ACC112 (cell line): ENCODE data around the gene PARS2.

ENCODE experiments used
- H2AFZ ChIP-seq: fragments of 200-600 bp; sonication (generic); one replicate; pipeline ENCODE4 v1.6.0; 2017; ENCODE audit warnings: antibody characterized with exemption, low read length; ENCODE audit not compliant: unreplicated experiment
- H3K27ac ChIP-seq: fragments of 200-600 bp; sonication (generic); 2 replicates; pipeline ENCODE4 v1.5.1; 2014; ENCODE audit warnings: low read depth, mild to moderate bottlenecking, antibody characterized with exemption, low read length, moderate library complexity
- H3K27me3 ChIP-seq: fragments of 200-600 bp; sonication (generic); 2 replicates; pipeline ENCODE4 v1.6.1; 2014; ENCODE audit warnings: mild to moderate bottlenecking, antibody characterized with exemption, low read length, moderate library complexity, mixed read lengths; ENCODE audit not compliant: insufficient read depth
- H3K36me3 ChIP-seq: fragments of 200-600 bp; sonication (generic); 2 replicates; pipeline ENCODE4 v1.6.1; 2016; ENCODE audit warnings: mild to moderate bottlenecking, antibody characterized with exemption, low read length, moderate library complexity, mixed read lengths; ENCODE audit not compliant: insufficient read depth
- H3K4me1 ChIP-seq: fragments of 200-600 bp; sonication (generic); one replicate; pipeline ENCODE4 v1.6.1; 2016; ENCODE audit warnings: low read length, mixed read lengths; ENCODE audit not compliant: insufficient read depth, unreplicated experiment, control insufficient read depth
- H3K4me3 ChIP-seq: fragments of 200-600 bp; sonication (generic); 2 replicates; pipeline ENCODE4 v1.5.1; 2014; ENCODE audit warnings: mild to moderate bottlenecking, low read depth, low read length
- H3K79me2 ChIP-seq: fragments of 200-600 bp; sonication (generic); one replicate; pipeline ENCODE4 v1.6.0; 2016; ENCODE audit warnings: low read length; ENCODE audit not compliant: control insufficient read depth, unreplicated experiment, insufficient read depth

Gene PARS2

DNA sequence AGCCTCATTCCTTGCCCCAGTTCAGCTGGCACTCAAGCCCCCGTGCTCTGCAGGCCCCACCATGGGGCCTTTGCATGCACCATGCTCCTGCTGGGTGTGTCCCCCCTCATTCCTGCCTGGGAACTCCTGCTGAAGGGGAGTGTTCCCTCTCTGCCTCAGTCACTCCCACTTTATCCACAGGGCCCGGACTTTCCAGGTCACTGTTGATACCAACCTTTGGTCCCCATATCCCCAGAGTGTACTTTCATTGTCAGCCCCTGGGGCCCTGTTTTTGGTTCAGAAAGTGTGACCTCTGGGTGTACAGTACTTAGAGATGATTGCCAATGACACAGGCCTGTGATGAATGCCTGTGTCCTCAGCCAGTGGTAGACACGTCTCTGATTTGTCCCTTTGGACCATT lies 33.9 kb upstream of the PARS2 start:
- no peak overlapping the region for H3K4me3 ChIP-seq
- H3K27ac ChIP-seq: no peak overlapping the region
- no peaks in the 10 kb centered on the region for H3K79me2 ChIP-seq
- H3K4me1 ChIP-seq: peaks cover 26% of the 10 kb centered on the region
- no peaks in the 10 kb centered on the region for H3K36me3 ChIP-seq
- H2AFZ ChIP-seq: no peak overlapping the region
- H3K27me3 ChIP-seq: peaks cover 22% of the 10 kb centered on the region

DNA sequence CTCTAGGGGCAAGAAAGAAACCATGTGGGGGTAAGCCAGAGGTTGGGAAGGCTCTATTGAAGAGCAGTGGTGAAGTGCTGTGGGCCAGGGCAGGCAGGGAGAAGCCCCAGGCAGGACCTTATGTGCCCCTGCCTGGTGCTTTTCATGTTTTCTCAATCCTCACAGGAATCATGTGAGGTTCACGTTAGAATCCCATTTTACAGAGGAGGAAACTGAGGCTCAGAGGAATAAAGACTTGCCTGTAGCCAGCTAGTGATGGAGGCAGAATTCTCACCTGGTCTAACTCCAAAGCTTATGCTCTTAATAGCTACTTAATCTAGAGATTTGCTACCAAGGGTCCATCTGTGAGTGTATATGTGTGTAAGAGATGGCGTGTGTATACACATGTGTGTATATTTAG lies 32.6 kb upstream of the PARS2 start:
- H3K4me1 ChIP-seq: peaks cover 26% of the 10 kb centered on the region
- H3K36me3 ChIP-seq: no peaks in the 10 kb centered on the region
- H3K4me3 ChIP-seq: no peak overlapping the region
- no peak overlapping the region for H2AFZ ChIP-seq
- no peak overlapping the region for H3K27ac ChIP-seq
- no peaks in the 10 kb centered on the region for H3K79me2 ChIP-seq
- peaks cover 21% of the 10 kb centered on the region for H3K27me3 ChIP-seq

DNA sequence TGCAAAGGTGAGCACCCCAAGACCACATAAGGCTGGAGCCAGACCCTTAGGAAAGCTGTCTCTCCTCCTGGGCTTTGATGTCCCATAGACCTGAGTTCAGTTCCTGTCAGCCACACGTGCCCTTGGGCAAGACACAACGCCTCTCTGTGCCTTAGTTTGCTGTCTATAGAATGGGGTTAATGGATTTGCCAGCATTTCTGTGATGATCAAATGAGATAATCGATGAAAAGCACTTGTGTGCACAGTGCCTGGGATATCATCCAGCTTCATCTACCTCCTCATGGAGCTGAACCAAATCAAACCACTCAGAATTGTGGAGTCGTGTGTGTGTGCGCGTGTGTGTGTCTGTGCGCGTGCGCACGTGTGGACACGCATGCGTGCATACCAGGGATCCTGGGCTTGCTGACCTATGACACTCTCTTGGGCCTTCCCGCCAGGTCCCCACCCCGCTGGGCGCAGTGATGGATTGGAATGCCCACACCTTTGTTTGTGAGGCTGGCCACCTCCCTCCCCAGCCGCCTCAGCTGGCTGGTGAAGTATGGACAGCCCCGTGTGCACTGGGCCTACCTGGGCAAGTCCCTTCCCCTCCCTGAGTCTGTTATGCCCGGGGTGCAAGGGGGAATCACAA lies 31.6 kb upstream of the PARS2 start:
- no peaks in the 10 kb centered on the region for H3K36me3 ChIP-seq
- H3K27ac ChIP-seq: no peak overlapping the region
- peaks cover 26% of the 10 kb centered on the region for H3K4me1 ChIP-seq
- no peak overlapping the region for H3K4me3 ChIP-seq
- peaks cover 12% of the 10 kb centered on the region for H3K27me3 ChIP-seq
- H2AFZ ChIP-seq: no peak overlapping the region
- H3K79me2 ChIP-seq: no peaks in the 10 kb centered on the region

DNA sequence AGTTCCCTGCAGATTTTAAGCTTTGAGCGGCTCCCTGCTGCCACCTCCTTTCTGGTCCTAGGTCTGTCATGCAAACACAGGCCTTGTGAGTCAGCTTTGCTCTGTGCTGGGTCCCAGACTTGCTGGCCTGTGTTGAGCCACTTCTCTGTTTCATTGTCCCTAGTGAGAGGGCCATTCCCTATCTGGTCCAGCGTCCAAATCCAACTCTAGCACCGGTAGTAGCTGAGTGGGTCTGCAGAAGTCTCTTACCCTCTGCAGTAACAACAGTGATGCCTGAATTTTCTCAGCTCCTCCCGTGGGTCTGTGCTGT lies 31.0 kb upstream of the PARS2 start:
- H2AFZ ChIP-seq: no peak overlapping the region
- no peak overlapping the region; the same call in 1 of the 2 replicates for H3K27ac ChIP-seq
- peaks cover 6% of the 10 kb centered on the region; the same call in 1 of the 2 replicates for H3K27me3 ChIP-seq
- peaks cover 26% of the 10 kb centered on the region for H3K4me1 ChIP-seq
- H3K4me3 ChIP-seq: no peak overlapping the region
- no peaks in the 10 kb centered on the region for H3K36me3 ChIP-seq
- no peaks in the 10 kb centered on the region for H3K79me2 ChIP-seq

DNA sequence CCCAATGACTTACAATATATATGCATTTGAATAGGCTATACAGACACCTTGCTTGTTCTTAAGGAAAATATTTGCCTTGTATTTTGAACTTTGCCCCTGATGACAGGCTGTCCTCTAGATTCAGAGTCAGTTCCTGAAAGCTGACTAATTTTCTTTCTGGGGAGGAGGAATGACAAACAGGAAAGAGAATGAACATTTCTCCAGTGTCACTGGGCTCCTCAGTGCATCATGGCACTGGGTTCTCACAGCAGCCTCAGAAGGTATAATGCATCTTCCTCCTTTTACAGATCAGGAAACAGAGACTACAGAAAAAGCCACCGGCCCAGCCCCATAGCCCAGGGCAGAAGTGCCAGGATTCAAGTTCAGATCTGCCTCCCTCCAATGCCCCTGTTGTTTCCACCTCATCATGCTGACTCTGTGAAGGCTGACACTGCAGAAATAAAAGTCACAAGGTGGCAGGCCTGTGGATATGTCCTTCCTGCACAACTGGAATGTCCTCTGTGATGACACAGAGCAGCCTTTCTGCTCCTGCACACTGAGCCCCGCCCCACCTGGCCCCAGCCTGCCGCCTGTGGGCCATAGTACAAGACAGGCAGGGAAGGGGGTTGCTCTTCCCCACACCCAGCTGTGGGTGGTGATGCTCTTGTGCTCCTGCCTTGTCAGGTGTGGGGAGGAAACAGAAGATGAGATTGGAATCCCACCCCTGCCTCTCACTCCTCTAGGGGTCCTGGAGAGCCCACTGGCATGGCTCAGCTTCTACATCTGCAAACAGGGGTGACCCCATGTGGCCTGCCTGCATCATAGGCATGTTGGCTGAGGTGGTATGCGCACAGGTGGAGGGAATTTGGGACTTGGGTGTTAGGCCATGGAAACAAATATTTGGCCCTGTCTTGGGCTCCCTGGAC lies 30.4 kb upstream of the PARS2 start:
- Histone ChIP-seq H3K79me2 (no peaks in the 10 kb centered on the region), H3K4me3 (no peak overlapping the region), H2AFZ (peak overlapping the region; percentile 31), H3K27ac (peak overlapping the region; percentile 65), H3K4me1 (peaks cover 26% of the 10 kb centered on the region), H3K36me3 (no peaks in the 10 kb centered on the region), H3K27me3 (peaks cover 6% of the 10 kb centered on the region; the same call in 1 of the 2 replicates)

DNA sequence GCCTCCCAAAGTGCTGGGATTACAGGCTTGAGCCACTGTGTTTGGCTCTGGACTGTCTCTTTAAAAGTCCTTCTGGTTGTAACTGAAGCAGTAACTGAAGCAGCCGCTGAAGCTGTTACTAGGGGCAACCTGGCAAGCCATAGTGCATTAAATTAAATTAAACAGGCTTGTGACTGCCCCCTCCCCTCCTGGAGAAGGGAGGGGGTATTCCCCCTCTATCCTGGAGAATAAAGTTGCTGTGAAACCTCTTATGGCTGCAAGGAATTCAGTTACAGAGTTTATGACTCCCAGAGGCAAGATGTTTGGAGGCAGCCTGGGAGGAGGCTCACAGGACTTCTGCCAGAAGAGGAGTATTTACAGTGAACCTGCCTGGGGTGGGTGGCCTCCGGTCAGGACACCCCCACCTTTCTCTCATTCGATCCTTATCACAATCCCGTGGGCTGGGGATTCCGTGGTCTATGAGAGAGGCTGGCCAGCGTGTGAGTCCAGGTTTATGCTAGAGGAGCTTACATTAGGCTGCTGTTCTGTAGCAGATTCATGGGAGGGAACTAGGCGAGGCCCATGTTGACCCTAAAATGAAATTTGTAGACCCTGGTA lies 28.5 kb upstream of the PARS2 start:
- peaks cover 17% of the 10 kb centered on the region; the same call in 1 of the 2 replicates for H3K27me3 ChIP-seq
- peaks cover 18% of the 10 kb centered on the region for H3K4me1 ChIP-seq
- no peaks in the 10 kb centered on the region for H3K79me2 ChIP-seq
- H3K4me3 ChIP-seq: no peak overlapping the region
- H3K27ac ChIP-seq: no peak overlapping the region
- H2AFZ ChIP-seq: no peak overlapping the region
- H3K36me3 ChIP-seq: no peaks in the 10 kb centered on the region

DNA sequence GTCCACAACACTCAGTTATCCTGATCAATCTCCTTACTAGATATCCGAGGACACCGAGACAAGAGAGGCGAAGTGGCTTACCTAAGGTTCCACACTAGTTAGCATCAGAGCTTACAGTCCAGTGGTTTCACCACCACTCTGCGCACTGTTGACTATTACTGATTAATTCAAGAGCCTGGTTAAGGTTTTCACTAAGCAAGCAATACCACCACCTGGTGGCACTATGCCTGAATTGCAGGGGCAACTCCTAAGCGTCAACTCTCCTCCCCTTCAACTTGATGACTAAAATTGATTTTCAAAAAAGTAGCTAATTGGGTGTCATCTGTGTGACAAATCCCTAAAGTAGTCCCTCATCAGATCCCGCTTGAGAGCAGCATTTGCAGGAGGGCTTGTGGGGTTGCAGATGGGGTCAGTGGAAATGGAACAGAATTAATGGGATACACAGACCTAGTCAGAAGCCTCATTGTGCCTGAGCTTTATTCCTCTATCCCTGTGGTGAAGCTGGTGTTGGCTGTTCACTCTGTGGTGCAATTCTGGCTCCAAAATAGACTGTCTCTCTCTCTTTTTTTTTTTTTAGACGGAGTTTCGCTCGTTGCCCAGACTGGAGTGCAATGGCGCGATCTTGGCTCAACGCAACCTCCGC lies 27.7 kb upstream of the PARS2 start:
- H3K27me3 ChIP-seq: peaks cover 20% of the 10 kb centered on the region; the same call in 1 of the 2 replicates

DNA sequence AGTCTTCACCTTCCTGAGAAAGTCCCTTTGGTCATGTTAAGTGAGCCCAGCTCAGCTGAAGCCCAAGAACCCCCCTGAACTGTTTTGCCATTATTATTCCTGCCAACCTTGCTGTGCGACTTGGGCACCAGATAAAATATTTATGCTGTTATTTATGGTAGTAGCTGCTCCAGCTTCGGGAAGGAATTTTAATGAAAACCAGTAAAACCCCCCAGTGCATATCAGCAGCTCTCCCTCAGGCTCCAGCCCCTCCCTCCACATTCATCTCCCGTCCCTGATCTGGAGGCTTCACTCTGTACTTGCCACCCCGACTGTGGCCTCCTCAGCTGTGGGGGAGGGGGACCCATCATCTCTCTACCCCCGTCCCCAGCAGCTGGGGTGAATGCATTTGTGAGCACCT lies 24.1 kb upstream of the PARS2 start:
- H3K36me3 ChIP-seq: no peaks in the 10 kb centered on the region
- H3K27me3 ChIP-seq: peaks cover 31% of the 10 kb centered on the region; the same call in 1 of the 2 replicates
- no peaks in the 10 kb centered on the region for H3K79me2 ChIP-seq
- H3K4me1 ChIP-seq: no peaks in the 10 kb centered on the region
- no peak overlapping the region for H3K27ac ChIP-seq
- no peak overlapping the region for H3K4me3 ChIP-seq
- no peak overlapping the region for H2AFZ ChIP-seq

More for the DNA sequence above, 27.7 kb upstream of the PARS2 start:
- Histone ChIP-seq H3K4me3 (no peak overlapping the region), H3K79me2 (no peaks in the 10 kb centered on the region), H3K4me1 (peaks cover 18% of the 10 kb centered on the region), H2AFZ (no peak overlapping the region), H3K36me3 (no peaks in the 10 kb centered on the region), H3K27ac (no peak overlapping the region)

DNA sequence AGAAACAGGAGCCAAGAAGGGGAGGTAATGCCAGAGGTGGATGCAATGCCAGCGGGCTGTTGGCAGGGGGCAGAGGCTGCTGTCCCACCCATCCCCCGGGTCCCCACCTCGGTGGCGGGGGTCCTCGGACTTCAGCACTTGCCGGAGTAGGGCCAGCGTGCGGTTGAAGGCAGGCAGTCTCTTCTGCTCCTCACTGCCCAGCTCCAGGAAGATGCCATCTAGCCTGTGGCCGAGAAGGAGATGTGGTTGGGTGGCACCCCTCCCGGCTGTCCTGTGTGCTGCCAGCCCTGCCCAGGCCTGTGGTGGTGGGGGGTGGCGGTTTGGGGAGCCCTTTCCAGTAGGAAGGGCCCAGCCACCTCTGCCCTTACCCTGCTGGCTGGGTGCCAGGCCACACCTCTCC lies 23.3 kb upstream of the PARS2 start:
- Histone ChIP-seq H3K27me3 (peaks cover 39% of the 10 kb centered on the region), H3K4me1 (no peaks in the 10 kb centered on the region), H3K4me3 (no peak overlapping the region), H3K27ac (no peak overlapping the region), H3K36me3 (no peaks in the 10 kb centered on the region), H2AFZ (no peak overlapping the region), H3K79me2 (no peaks in the 10 kb centered on the region)

DNA sequence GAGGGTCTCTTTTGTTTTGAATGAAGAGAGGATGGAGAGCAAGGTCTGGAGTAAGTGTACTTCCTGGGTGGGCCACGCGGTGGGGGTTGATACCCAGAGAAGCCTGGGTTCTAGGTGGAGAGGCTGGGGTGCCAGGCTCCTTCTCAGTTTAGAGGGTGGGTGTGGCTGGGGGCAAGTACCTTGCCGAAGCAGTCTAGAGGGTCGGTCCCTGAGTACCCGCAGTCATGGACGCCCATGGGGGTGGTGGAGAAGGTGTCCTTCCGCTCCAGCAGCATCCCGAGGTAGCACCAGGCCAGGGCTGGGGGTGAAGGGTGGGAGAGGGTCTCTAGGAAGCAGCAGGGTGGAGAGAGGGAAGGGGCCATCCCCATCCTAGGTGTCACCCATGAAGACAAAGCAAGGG lies 22.5 kb upstream of the PARS2 start:
- H3K4me3 ChIP-seq: no peak overlapping the region
- no peak overlapping the region for H2AFZ ChIP-seq
- no peaks in the 10 kb centered on the region for H3K4me1 ChIP-seq
- H3K79me2 ChIP-seq: no peaks in the 10 kb centered on the region
- H3K36me3 ChIP-seq: no peaks in the 10 kb centered on the region
- no peak overlapping the region for H3K27ac ChIP-seq
- peaks cover 48% of the 10 kb centered on the region for H3K27me3 ChIP-seq
